ENCODE results near the gene SELENOM. TPM values are rescaled to one million over a fixed set of nuclear protein-coding genes. Genes with fewer than 3 reads are reported as not detected.

The SELENOM gene
- total RNA-seq, 1 experiment from 2014 or later: 16.3 TPM

GRCh38 chr22:31126869-31127175, 19.5 kb upstream of the SELENOM start:
- POLR2A ChIA-PET: interaction anchor here (1.0 kb wide), 1 partner anchor 13 kb away, joined by 3 read pairs; no protein-coding TSS in a partner anchor
- TF ChIP-seq KAT7 (CRISPR knock-in tag; IDR thresholded peaks at IDR 0.05; ENCODE audit: borderline replicate concordance) (no peak), EMX1 (CRISPR knock-in tag; IDR thresholded peaks at IDR 0.05) (no peak), GTF2I (CRISPR knock-in tag; conservative IDR thresholded peaks at IDR 0.05) (no peak), ZNF263 (CRISPR knock-in tag; IDR thresholded peaks at IDR 0.05; ENCODE audit: low read depth) (no peak), CBFB (CRISPR knock-in tag; IDR thresholded peaks at IDR 0.05; ENCODE audit: low read depth) (no peak), ATF3 (CRISPR knock-in tag; conservative IDR thresholded peaks at IDR 0.05) (no peak)
- Mint-ChIP-seq H3K4me1 (peaks cover 24% of the 10 kb centered on the region), H3K9me3 (no peaks in the 10 kb centered on the region), H3K36me3 (no peaks in the 10 kb centered on the region; the same call in 1 of the 2 replicates), H3K27ac (no peak overlapping the region), H3K27me3 (ENCODE audit: low read depth) (peaks cover 3% of the 10 kb centered on the region; the same call in 1 of the 2 replicates), H3K4me3 (no peak overlapping the region)
- DNase-seq (ENCODE audit: low spot score) (no peak), ATAC-seq (no peak)
- CTCF ChIA-PET: interaction anchor here (3.5 kb wide), 1 partner anchor 21 kb away, joined by 56 read pairs; the partner anchor contains the start of gene SELENOM

GRCh38 chr22:31126128-31126868, 18.9 kb upstream of the SELENOM start:
- ChIA-PET CTCF (interaction anchor here (1.3 to 3.5 kb wide), 2 partner anchors 14 to 21 kb away, joined by 4 to 56 read pairs; partner anchors contain the start of genes PLA2G3 and SELENOM), POLR2A (interaction anchor here (0.6 to 1.0 kb wide), 2 partner anchors 13 to 55 kb away, joined by 3 read pairs; no protein-coding TSS in a partner anchor)
- Mint-ChIP-seq H3K36me3 (no peaks in the 10 kb centered on the region), H3K4me3 (no peak overlapping the region), H3K9me3 (no peaks in the 10 kb centered on the region), H3K4me1 (peaks cover 24% of the 10 kb centered on the region), H3K27me3 (ENCODE audit: low read depth) (peaks cover 3% of the 10 kb centered on the region; the same call in 1 of the 2 replicates), H3K27ac (no peak overlapping the region)
- DNase-seq (ENCODE audit: low spot score) (no peak), ATAC-seq (no peak)
- TF ChIP-seq ATF1 (CRISPR knock-in tag; IDR thresholded peaks at IDR 0.05) (no peak), OVOL2 (CRISPR knock-in tag; IDR thresholded peaks at IDR 0.05; ENCODE audit: borderline replicate concordance) (no peak), ZNF263 (CRISPR knock-in tag; IDR thresholded peaks at IDR 0.05; ENCODE audit: low read depth) (no peak), ZNF532 (CRISPR knock-in tag; IDR thresholded peaks at IDR 0.05; ENCODE audit: borderline replicate concordance) (no peak), TEAD4 (CRISPR knock-in tag; IDR thresholded peaks at IDR 0.05) (no peak), ZBTB43 (CRISPR knock-in tag; IDR thresholded peaks at IDR 0.05) (no peak), HMGA2 (CRISPR knock-in tag; IDR thresholded peaks at IDR 0.05) (no peak), RORB (CRISPR knock-in tag; IDR thresholded peaks at IDR 0.05) (no peak), SMAD3 (CRISPR knock-in tag; IDR thresholded peaks at IDR 0.05; ENCODE audit: borderline replicate concordance) (no peak), EMX1 (CRISPR knock-in tag; IDR thresholded peaks at IDR 0.05) (no peak), ZNF396 (CRISPR knock-in tag; IDR thresholded peaks at IDR 0.05; ENCODE audit: borderline replicate concordance) (no peak), NFE2L1 (CRISPR knock-in tag; IDR thresholded peaks at IDR 0.05) (no peak), PRDM15 (CRISPR knock-in tag; IDR thresholded peaks at IDR 0.05) (no peak), PREB (CRISPR knock-in tag; IDR thresholded peaks at IDR 0.05; ENCODE audit: borderline replicate concordance) (no peak), HMGXB4 (CRISPR knock-in tag; IDR thresholded peaks at IDR 0.05) (no peak), ATF2 (CRISPR knock-in tag; IDR thresholded peaks at IDR 0.05; ENCODE audit: borderline replicate concordance, low read depth) (no peak)
